GM12878 (cell line): Measurements from ENCODE around the gene CFAP410. TPM values are rescaled to one million over a fixed set of nuclear protein-coding genes. Genes with fewer than 3 reads are reported as not detected.
A peak's percentile ranks its signal among the peaks of the same experiment; 100 is the strongest.

Experiments
- ATAC-seq: fragments of 200-7000 bp; cut with Tn5 transposase; 3 replicates; pipeline ENCODE4 v1.9.1; 2020; ENCODE audit warnings: mild to moderate bottlenecking, moderate library complexity
- BruUV-seq: library from RNA; stranded (reverse); fragments of 400-500 nt; replicated peaks from 2 replicates; lab custom pipeline; 2021; lab: Mats Ljungman, UMichigan
- CTCF ChIA-PET: fragments of 300-600 bp; sonication (Branson Sonifier 250); formaldehyde crosslinking; extraction: SDS; loops from one replicate; lab custom pipeline; 2021; ENCODE audit warnings: inconsistent platforms; lab: Yijun Ruan, JAX
- POLR2A ChIA-PET: fragments of 350-600 bp; formaldehyde crosslinking; extraction: SDS; loops from one replicate; lab custom pipeline; 2021; ENCODE audit warnings: inconsistent platforms; lab: Charles Lee
- RAD21 ChIA-PET: fragments of 300-600 bp; sonication (Branson Sonifier 250); formaldehyde crosslinking; loops from one replicate; lab custom pipeline; 2023; ENCODE audit warnings: antibody characterized with exemption; ENCODE audit not compliant: unreplicated experiment; lab: Charles Lee
- SMC1A ChIA-PET: fragments of 300-600 bp; sonication (Branson Sonifier 250); formaldehyde crosslinking; loops from one replicate; lab custom pipeline; 2023; ENCODE audit not compliant: unreplicated experiment, uncharacterized antibody; lab: Charles Lee
- DNase-seq: peaks from one replicate; pipeline ENCODE4 v3.0.0-alpha.2; 2011; ENCODE audit warnings: low read depth, low spot score
- FAIRE-seq: peaks from 3 replicates; lab custom pipeline; 2011; peaks lifted over from hg19 to GRCh38; lab: Jason Lieb, UNC
- H2AFZ ChIP-seq: 2 replicates; pipeline ENCODE4 v1.6.0; 2011; ENCODE audit warnings: low read depth, low read length, control low read depth; ENCODE audit not compliant: control insufficient read depth
- H3K27ac ChIP-seq: 2 replicates; pipeline ENCODE4 v1.5.1; 2011; ENCODE audit warnings: control low read depth; ENCODE audit not compliant: control insufficient read depth, insufficient read depth
- H3K27me3 ChIP-seq, 2 experiments: replicated peaks in 1 of 2; 2 replicates each; pipeline versions ENCODE4 v1.6.0 to v1.6.1; 2011; ENCODE audit warnings: low read length in 1 of 2; ENCODE audit not compliant: control insufficient read depth in 2 of 2, insufficient read depth in 2 of 2
- H3K36me3 ChIP-seq, 2 experiments: 2 replicates each; pipeline ENCODE4 v1.5.1; 2011; ENCODE audit warnings: low read length in 1 of 2; ENCODE audit not compliant: control insufficient read depth in 2 of 2, insufficient read depth in 2 of 2
- H3K4me1 ChIP-seq: 2 replicates; pipeline ENCODE4 v1.6.1; 2011; ENCODE audit warnings: mild to moderate bottlenecking, low read length, moderate library complexity, mixed read lengths; ENCODE audit not compliant: control insufficient read depth, insufficient read depth
- H3K4me2 ChIP-seq: 2 replicates; pipeline ENCODE4 v1.6.0; 2011; ENCODE audit warnings: control low read depth; ENCODE audit not compliant: control insufficient read depth, insufficient read depth
- H3K4me3 ChIP-seq: fragments of 200-600 bp; sonication (generic); 2 replicates; pipeline ENCODE4 v1.5.1; 2016
- H3K79me2 ChIP-seq: 2 replicates; pipeline ENCODE4 v1.6.0; 2011; ENCODE audit warnings: low read length; ENCODE audit not compliant: control insufficient read depth, insufficient read depth
- H3K9ac ChIP-seq: 2 replicates; pipeline ENCODE4 v1.8.0; 2011; ENCODE audit warnings: low read length, control low read depth, mixed read lengths; ENCODE audit not compliant: control insufficient read depth, insufficient read depth
- H3K9me3 ChIP-seq: replicated peaks from 3 replicates; pipeline ENCODE4 v1.5.1; 2011; ENCODE audit warnings: mild to moderate bottlenecking, low read length; ENCODE audit not compliant: control insufficient read depth, insufficient read depth
- H4K20me1 ChIP-seq: 2 replicates; pipeline ENCODE4 v1.6.0; 2011; ENCODE audit not compliant: control insufficient read depth, insufficient read depth
- HDAC2 ChIP-seq: fragments of 200-600 bp; sonication (generic); IDR thresholded peaks from 2 replicates; pipeline ENCODE4 v1.6.1; 2017
- POLR2A ChIP-seq: IDR thresholded peaks from 2 replicates; pipeline ENCODE4 v1.6.1; 2011; ENCODE audit warnings: low read depth, mild to moderate bottlenecking, low read length
- POLR2AphosphoS5 ChIP-seq: IDR thresholded peaks from 2 replicates; pipeline ENCODE4 v1.6.1; 2011; ENCODE audit warnings: mild to moderate bottlenecking, low read length, inconsistent platforms
- SIN3A ChIP-seq: IDR thresholded peaks from 2 replicates; pipeline ENCODE4 v1.6.1; 2012; ENCODE audit warnings: low read depth, low read length, improper control_type of control experiment
- ZBTB4 ChIP-seq: fragments of 450-650 bp; formaldehyde crosslinking; IDR thresholded peaks from 2 replicates; pipeline ENCODE4 v1.4.0; 2022; ENCODE audit warnings: mild to moderate bottlenecking, moderate library complexity
- ZNF274 ChIP-seq: IDR thresholded peaks from one replicate; pipeline ENCODE4 v1.8.0; 2011; ENCODE audit not compliant: insufficient read length, insufficient read depth
- WGBS: methylation state at CpG from one replicate; pipeline ENCODE4 v1.1.6; 2016; ENCODE audit warnings: low lambda C conversion rate; ENCODE audit not compliant: insufficient replicate concordance, insufficient coverage; ENCODE audit errors: missing lambda C conversion rate; 5-methylcytosine and 5-hydroxymethylcytosine counted together
- in situ Hi-C: fragments of 300-500 bp; cut with MboI; formaldehyde crosslinking; loops from 9 replicates; pipeline ENCODE4 v1.14.3; 2018; ENCODE audit warnings: mixed read lengths
- intact Hi-C: fragments of 100-400 bp; cut with micrococcal nuclease; formaldehyde crosslinking; loops from one replicate; pipeline ENCODE4 v1.14.2; 2022; ENCODE audit not compliant: unreplicated experiment
- polyA plus RNA-seq, 11 experiments: library from polyadenylated mRNA; depleted of rRNA in 4 of 11; unstranded in 6 of 11; stranded (reverse) in 5 of 11; fragments of >200 nt; fragmentation: Nextera tagmentation in 4 of 11; fragmentation: Illumina TruSeq in 1 of 11; extraction: Ambion mirVana in 4 of 11; extraction: Trizol in 1 of 11; gene quantifications; 1 replicate in 1 of 11; 2 replicates in 10 of 11; pipeline versions ENCODE4 v1.2.1 to v1.2.3, GENCODE V29; 2011 to 2016; ENCODE audit warnings: inconsistent platforms in 2 of 11, missing spikeins in 2 of 11, low read depth in 1 of 11
- total RNA-seq, 4 experiments: library from RNA; depleted of rRNA in 3 of 4; stranded (reverse); fragments of >200 nt in 3 of 4; fragmentation: Illumina TruSeq in 1 of 4; extraction: Trizol in 1 of 4; gene quantifications; 2 replicates each; pipeline versions ENCODE4 v1.2.1 to v1.2.3, GENCODE V29; 2013 to 2021
- TF ChIP-seq, protein P1 (sequence below): fragments of 450-650 bp; IDR thresholded peaks from 2 replicates; pipeline ENCODE4 v1.6.1; 2018; ENCODE audit warnings: borderline replicate concordance, mild to moderate bottlenecking; ENCODE audit not compliant: partially characterized antibody

The CFAP410 gene
- total and polyA plus RNA-seq, 10 of the 15 experiments (the other 5 are each of a cell fraction or from before 2014, with no cell fraction given) = 0.14 to 24.8 (median 11.3) TPM

DNA sequence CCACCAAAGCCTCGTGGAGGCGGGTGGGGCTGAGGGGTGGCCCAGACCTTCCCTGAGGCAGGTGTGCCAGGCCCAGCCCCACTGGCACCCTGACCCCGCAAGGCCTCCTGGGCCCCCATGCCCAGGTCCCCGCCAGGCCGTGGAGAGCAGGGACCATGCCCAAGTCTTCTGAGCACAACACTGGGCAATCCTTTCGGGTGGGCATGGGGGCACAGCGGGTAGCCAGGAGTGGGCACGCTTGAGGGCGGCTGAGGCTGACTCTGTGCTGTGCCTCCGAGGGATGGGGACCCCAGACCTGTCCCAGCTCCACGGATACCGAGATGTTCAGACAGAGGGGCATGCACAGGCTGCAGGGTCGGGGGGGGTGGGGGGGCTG, 12.9 kb downstream of the CFAP410 start:
- TF ChIP-seq POLR2AphosphoS5 (0 out of 2 replicates have a peak, but pooled peaks have one; percentile 16), ZBTB4 (CRISPR knock-in tag) (no peak), POLR2A (no peak), HDAC2 (no peak), SIN3A (no peak), ZNF274 (no peak)
- TF ChIP-seq, protein P1, sequence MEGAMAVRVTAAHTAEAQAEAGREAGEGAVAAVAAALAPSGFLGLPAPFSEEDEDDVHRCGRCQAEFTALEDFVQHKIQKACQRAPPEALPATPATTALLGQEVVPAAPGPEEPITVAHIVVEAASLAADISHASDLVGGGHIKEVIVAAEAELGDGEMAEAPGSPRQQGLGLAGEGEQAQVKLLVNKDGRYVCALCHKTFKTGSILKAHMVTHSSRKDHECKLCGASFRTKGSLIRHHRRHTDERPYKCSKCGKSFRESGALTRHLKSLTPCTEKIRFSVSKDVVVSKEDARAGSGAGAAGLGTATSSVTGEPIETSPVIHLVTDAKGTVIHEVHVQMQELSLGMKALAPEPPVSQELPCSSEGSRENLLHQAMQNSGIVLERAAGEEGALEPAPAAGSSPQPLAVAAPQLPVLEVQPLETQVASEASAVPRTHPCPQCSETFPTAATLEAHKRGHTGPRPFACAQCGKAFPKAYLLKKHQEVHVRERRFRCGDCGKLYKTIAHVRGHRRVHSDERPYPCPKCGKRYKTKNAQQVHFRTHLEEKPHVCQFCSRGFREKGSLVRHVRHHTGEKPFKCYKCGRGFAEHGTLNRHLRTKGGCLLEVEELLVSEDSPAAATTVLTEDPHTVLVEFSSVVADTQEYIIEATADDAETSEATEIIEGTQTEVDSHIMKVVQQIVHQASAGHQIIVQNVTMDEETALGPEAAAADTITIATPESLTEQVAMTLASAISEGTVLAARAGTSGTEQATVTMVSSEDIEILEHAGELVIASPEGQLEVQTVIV = no peak
- ChIA-PET RAD21 (no interaction called here), SMC1A (no interaction called here), CTCF (no interaction called here), POLR2A (no interaction called here)
- no peak overlapping the region for H3K4me2 ChIP-seq
- H2AFZ ChIP-seq = no peak overlapping the region
- no peaks in the 10 kb centered on the region for H3K27me3 ChIP-seq
- H3K79me2 ChIP-seq = no peaks in the 10 kb centered on the region
- 98% methylated on average over 10 of the region's 13 CpGs for WGBS
- in situ Hi-C loops (no loop called here), intact Hi-C loops (no loop called here)
- no peaks in the 10 kb centered on the region for H3K4me1 ChIP-seq
- no peak overlapping the region for H3K4me3 ChIP-seq
- no peaks in the 10 kb centered on the region for H3K9me3 ChIP-seq
- H3K36me3 ChIP-seq = peaks cover 2 to 18% of the 10 kb centered on the region in 2 experiments; a peak in 3 of 4 replicates
- ATAC-seq (no peak), DNase-seq (no peak), FAIRE-seq (no peak)
- no TSS peak for BruUV-seq
- no peak overlapping the region for H3K9ac ChIP-seq
- no peaks in the 10 kb centered on the region for H4K20me1 ChIP-seq
- no peak overlapping the region for H3K27ac ChIP-seq
